Effector memory CD8-positive, alpha-beta T cell (primary cell): Measurements from ENCODE around the gene MAGEL2.

Experiments
- ATAC-seq: fragments of 150-1000 bp; cut with Tn5 transposase; replicated peaks from 2 replicates; pipeline ENCODE4 v1.10.0; 2021; ENCODE audit warnings: mild to moderate bottlenecking, moderate library complexity
- DNase-seq, 3 experiments: peaks; one replicate each; pipeline ENCODE4 v3.0.0; 2021
- H3K27ac Mint-ChIP-seq, 2 donors: one replicate each; pipeline ENCODE4 v1.8.0; 2022; ENCODE audit warnings: mild to moderate bottlenecking in 2 of 2, mixed read lengths in 2 of 2, moderate library complexity in 2 of 2
- H3K27me3 Mint-ChIP-seq, 2 donors: one replicate each; pipeline ENCODE4 v1.8.0; 2022; ENCODE audit warnings: mixed read lengths in 2 of 2
- H3K36me3 Mint-ChIP-seq: one replicate; pipeline ENCODE4 v1.8.0; 2022; ENCODE audit warnings: mild to moderate bottlenecking, moderate library complexity, mixed read lengths; ENCODE audit not compliant: insufficient read depth
- H3K4me1 Mint-ChIP-seq, 2 donors: one replicate each; pipeline ENCODE4 v1.8.0; 2022; ENCODE audit warnings: low read depth in 2 of 2, mixed read lengths in 2 of 2
- H3K4me3 Mint-ChIP-seq, 2 donors: one replicate each; pipeline ENCODE4 v1.8.0; 2022; ENCODE audit warnings: mild to moderate bottlenecking in 2 of 2, mixed read lengths in 2 of 2, moderate library complexity in 2 of 2
- H3K9me3 Mint-ChIP-seq, 2 donors: one replicate each; pipeline ENCODE4 v1.8.0; 2022; ENCODE audit warnings: mixed read lengths in 2 of 2
- total RNA-seq, 9 experiments: gene quantifications; one replicate each; lab custom pipeline; 2026; lab: John Stamatoyannopoulos, UW

Gene MAGEL2
- 0 to 0.06 (median 0) reads per million in 9 experiments for total RNA-seq

DNA sequence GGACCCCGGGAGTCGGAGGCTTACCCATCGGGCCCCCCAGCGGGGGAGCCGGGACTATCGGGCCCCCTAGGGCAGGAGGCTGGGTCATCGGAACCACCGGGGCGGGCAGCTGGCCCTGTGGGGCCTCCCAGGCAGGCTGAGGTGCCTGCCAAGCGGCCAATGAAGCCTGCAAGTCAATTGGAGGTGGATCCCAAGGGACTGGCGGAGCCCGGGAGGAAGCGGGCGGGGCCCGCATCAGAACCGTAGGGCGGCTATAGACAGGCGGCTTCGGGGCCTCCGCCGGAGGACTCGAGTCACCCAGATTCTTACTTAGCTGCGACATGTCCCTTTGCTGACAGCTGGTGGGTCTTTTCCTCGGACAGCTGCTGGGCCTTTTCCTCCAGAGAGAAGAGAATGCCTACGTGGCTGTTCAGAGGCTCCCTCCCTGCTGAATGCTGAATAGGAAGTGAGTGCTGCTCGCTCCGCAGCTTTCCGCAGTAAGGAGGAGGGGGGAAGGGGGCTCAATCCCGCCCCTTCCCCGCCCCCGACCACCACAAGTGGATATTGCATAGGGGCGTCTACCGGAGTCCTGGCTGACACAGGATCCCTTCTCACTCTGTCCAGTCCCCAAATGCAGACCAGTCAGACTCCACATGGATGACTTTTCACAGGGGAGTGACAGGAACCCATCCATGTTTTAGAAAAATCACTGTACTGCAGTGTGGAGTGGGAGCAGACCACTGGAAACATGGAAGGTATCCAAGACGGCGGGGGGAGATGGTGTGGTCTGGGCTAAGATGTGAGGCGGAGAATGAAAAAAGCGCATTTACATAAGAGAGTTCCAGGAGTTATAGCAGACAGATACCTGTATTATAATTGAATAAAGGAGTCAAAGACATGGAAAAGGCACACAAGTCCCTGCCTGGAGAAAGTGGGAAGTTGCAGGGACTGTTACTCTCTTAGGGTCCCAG is at the start of gene MAGEL2:
TSS of gene MAGEL2 (minus strand) at position 447 of the 950 bp plus-strand sequence. CDS start at position 322, 125 bp downstream.
- Mint-ChIP-seq H3K27ac (no peak within 1 kb of the TSS), H3K4me3 (no peak within 1 kb of the TSS), H3K27me3 (peaks cover 0 to 12% of the 10 kb centered on the region in 2 donors), H3K9me3 (no peaks in the 10 kb centered on the region), H3K36me3 (no peaks in the 10 kb centered on the region), H3K4me1 (no peaks in the 10 kb centered on the region)
- DNase-seq (no peak), ATAC-seq (no peak)

DNA sequence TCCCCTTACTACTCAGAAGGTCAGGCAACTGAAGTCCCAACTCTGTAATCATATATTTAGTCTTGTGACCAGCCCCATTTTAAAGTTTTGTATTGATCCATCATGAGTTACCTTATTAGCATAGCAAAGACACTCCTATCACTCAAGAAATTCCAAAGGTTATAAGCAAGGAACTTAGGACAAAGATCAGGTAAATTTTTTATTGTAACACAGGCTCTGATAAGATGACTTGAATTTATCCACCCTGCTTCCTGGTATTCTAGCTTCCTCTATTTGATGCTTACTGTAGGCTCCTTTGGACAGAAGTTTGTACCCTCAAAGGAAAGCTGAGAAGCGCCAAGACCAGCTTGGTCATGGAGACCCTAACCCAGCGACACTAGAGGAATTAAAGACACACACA is 47.6 kb upstream of the MAGEL2 start:
- ATAC-seq, result no peak

DNA sequence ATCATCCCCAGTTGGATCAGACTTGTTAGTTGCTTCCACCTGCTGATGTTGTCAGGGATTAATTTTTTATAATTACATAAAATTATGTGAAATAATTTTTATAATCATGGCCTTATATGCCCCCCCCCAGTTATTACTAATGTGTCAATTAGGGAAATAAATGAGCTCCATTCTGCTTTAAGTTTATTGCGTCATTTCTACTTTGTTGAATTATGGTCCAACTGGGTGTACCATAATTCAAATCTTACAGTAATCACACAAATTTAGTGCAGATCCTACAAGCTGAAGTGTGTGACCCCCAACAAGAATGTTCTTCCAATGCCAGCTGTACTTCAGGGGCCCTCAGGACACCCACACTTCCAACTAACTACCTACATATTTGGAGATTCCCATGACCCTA is 46.9 kb upstream of the MAGEL2 start:
- Mint-ChIP-seq H3K4me1 (no peaks in the 10 kb centered on the region), H3K27me3 (no peaks in the 10 kb centered on the region), H3K27ac (no peak overlapping the region), H3K36me3 (no peaks in the 10 kb centered on the region), H3K4me3 (no peak overlapping the region), H3K9me3 (peaks cover 8 to 10% of the 10 kb centered on the region in 2 donors)
- DNase-seq, result no peak
- ATAC-seq, result no peak

More for the DNA sequence above, 47.6 kb upstream of the MAGEL2 start:
- no peaks in the 10 kb centered on the region for H3K4me1 Mint-ChIP-seq
- H3K27me3 Mint-ChIP-seq, result no peaks in the 10 kb centered on the region
- no peak overlapping the region for H3K27ac Mint-ChIP-seq
- H3K36me3 Mint-ChIP-seq, result no peaks in the 10 kb centered on the region
- peaks cover 8 to 10% of the 10 kb centered on the region in 2 donors for H3K9me3 Mint-ChIP-seq
- no peak overlapping the region for H3K4me3 Mint-ChIP-seq
- DNase-seq, result no peak

DNA sequence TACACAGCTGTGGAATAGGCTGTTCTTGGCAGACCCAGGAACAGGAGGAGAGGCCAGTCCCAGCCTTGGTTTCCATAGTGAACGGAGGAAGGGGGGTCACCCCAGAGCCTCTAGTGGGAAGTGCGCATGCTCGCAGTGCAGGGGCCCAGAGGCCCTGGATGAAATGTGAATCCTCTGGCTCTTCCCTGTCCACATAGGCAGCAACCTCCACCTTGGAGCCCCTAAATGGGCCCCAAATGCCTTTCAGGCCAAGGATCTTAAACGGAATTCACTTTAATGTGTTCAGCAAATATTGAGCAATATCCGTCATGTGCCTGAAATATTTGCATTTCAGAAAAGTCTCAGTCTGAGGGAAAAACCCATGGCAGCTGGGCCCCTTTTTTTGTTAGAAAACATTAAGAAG is 42.8 kb upstream of the MAGEL2 start:
- H3K36me3 Mint-ChIP-seq, result no peaks in the 10 kb centered on the region
- peaks cover 7 to 10% of the 10 kb centered on the region in 2 donors for H3K9me3 Mint-ChIP-seq
- no peak for ATAC-seq
- H3K27ac Mint-ChIP-seq, result no peak overlapping the region
- H3K4me3 Mint-ChIP-seq, result no peak overlapping the region
- H3K27me3 Mint-ChIP-seq, result no peaks in the 10 kb centered on the region
- no peak for DNase-seq
- no peaks in the 10 kb centered on the region for H3K4me1 Mint-ChIP-seq

DNA sequence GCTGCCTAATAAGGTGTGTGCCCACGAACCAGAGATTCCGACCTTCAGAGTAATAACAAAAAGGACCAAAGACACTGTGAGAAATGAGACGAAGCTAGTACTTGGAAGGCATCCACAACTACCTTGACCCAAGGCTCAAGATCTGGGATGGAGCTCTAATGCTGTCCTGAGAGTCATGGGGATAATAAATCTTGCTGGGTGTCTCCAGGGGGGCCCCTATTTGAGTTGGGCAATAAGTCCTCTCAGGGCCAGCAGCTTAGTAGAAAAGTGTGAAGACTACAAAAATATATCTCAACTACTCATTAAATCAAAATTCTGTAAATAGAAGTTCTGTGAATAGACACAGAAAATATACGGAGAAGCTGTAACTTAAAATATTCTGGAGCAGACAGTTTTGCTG is 42.3 kb upstream of the MAGEL2 start:
- Mint-ChIP-seq H3K4me1 (no peaks in the 10 kb centered on the region), H3K4me3 (no peak overlapping the region), H3K36me3 (no peaks in the 10 kb centered on the region), H3K9me3 (peaks cover 6 to 10% of the 10 kb centered on the region in 2 donors), H3K27ac (no peak overlapping the region), H3K27me3 (no peaks in the 10 kb centered on the region)
- no peak for DNase-seq
- ATAC-seq, result no peak

DNA sequence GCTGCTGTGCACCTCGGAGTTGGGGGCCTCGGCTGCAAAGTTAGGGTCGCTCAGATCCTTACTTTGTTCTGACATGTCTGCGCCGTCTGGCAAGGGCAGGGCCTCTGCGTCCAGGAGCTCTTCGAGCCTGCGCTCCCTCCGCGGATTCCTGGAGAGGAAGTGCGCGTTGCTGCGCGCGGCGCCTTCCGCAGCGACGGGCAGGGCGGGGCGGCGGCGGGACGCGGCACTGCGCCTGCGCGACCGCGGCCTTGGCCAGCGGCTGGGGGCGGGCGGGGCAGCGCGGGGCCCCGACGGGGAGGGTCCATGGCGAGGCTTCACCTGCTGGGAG is 39.4 kb upstream of the MAGEL2 start, which contains the start of gene NDN:
TSS of gene NDN (minus strand) at position 163 of the 328 bp plus-strand sequence. CDS start at position 75, 88 bp downstream.
- H3K36me3 Mint-ChIP-seq, result no peaks in the 10 kb centered on the region
- no peaks in the 10 kb centered on the region for H3K4me1 Mint-ChIP-seq
- H3K4me3 Mint-ChIP-seq, result no peak within 1 kb of the TSS
- no peak within 1 kb of the TSS for H3K27ac Mint-ChIP-seq
- H3K27me3 Mint-ChIP-seq, result no peaks in the 10 kb centered on the region
- peaks cover 2 to 10% of the 10 kb centered on the region in 2 donors for H3K9me3 Mint-ChIP-seq
- DNase-seq (no peak), ATAC-seq (no peak)

DNA sequence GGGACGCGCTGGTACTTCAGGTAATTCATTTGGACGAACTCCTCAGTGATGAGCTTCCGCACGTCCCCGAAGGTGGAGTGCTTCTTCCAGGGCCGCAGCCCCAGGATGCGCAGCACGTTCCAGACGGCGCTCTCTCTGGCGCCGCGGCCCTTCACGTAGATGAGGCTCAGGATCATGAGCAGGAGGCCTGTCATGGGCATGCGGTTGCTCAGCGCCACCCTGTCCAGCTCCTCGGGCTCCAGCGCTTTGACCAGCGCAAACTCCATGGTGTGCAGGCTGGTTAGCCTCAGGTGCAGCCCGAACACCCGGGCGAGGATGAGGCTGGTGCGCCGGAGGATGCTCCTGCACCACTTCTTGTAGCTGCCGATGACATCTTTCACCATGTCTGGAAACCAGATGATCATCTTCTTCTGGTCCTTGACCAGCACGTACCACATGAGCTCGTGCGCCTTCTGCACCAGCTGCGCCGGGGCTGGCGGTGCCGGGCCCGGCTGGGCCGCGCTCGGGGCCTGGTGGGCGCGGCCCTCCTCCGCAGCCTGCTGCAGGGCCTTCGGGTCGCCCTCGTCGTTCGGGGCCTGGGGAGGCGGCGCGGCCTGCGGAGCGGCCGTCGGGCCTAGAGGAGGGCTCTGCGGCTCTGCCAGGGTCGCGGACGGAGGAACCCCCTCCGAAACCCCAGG is 38.9 kb upstream of the MAGEL2 start:
- H3K27ac Mint-ChIP-seq, result no peak overlapping the region
- H3K9me3 Mint-ChIP-seq, result peaks cover 2 to 9% of the 10 kb centered on the region in 2 donors
- H3K36me3 Mint-ChIP-seq, result no peaks in the 10 kb centered on the region
- DNase-seq (no peak), ATAC-seq (no peak)
- H3K4me1 Mint-ChIP-seq, result no peaks in the 10 kb centered on the region
- no peaks in the 10 kb centered on the region for H3K27me3 Mint-ChIP-seq
- no peak overlapping the region for H3K4me3 Mint-ChIP-seq

DNA sequence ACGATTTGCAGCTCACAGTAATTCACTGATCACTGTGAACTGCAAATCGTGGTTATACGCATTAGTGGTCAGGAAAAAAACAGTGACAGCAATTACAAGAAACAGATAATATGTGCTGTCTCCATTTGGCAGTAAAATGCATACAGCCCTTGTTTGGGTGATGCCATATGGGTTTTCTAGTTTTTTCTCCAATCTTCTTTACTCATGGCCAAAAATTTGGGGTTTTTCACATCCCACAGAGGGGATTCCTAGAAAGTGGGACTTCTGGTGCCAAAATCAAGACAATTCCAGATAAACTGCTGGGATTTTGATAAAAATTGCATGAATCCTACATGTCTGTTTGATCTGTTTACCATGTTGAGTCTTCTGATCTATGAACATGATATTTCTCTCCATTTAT is 23.8 kb upstream of the MAGEL2 start:
- no peaks in the 10 kb centered on the region for H3K4me1 Mint-ChIP-seq
- H3K27ac Mint-ChIP-seq, result no peak overlapping the region
- DNase-seq (no peak), ATAC-seq (no peak)
- H3K36me3 Mint-ChIP-seq, result no peaks in the 10 kb centered on the region
- no peak overlapping the region for H3K4me3 Mint-ChIP-seq
- H3K9me3 Mint-ChIP-seq, result no peaks in the 10 kb centered on the region
- H3K27me3 Mint-ChIP-seq, result no peaks in the 10 kb centered on the region

DNA sequence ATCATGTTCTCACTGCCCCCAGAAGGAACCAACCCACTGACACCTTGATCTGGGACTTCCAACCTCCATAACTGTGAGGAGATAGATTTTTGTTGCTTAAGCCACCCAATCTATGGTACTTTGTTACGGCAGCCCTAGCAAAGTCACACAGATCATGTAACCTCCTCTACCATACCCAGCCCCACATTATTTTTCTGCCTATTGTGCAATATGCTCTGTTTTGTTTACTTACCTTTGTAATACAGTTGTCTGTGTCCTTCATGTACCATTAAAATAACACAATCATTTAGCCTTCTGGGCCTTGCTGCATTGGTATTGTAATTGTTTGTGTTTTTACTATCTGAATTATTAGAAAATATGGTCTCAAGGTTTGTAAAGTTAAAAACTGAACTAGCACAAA is 23.3 kb upstream of the MAGEL2 start:
- H3K4me1 Mint-ChIP-seq, result no peaks in the 10 kb centered on the region
- no peaks in the 10 kb centered on the region for H3K36me3 Mint-ChIP-seq
- no peaks in the 10 kb centered on the region for H3K9me3 Mint-ChIP-seq
- DNase-seq, result no peak
- no peaks in the 10 kb centered on the region for H3K27me3 Mint-ChIP-seq
- no peak for ATAC-seq
- no peak overlapping the region for H3K4me3 Mint-ChIP-seq
- H3K27ac Mint-ChIP-seq, result no peak overlapping the region

DNA sequence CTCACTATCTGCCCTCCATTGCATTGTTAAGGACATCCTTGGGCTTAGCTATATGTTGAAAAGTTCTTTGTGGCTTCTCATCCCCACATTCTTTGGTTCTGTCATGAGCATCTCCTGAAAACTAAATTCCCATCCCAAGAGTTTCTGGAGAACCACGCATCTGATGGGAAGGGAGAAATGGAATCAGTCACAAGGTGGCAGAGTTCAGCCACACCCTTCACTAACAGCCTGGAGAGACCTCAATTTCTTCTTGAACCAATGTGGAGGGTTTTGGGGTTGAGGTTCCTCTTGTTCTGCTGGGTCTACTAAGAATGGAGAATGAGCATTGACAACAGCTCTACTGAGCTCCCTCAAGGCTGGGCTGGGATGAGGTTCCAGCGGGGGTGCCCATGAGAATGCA is 15.6 kb upstream of the MAGEL2 start:
- no peaks in the 10 kb centered on the region for H3K36me3 Mint-ChIP-seq
- no peaks in the 10 kb centered on the region for H3K4me1 Mint-ChIP-seq
- H3K9me3 Mint-ChIP-seq, result peaks cover 0 to 1% of the 10 kb centered on the region in 2 donors
- no peak for ATAC-seq
- H3K27me3 Mint-ChIP-seq, result no peaks in the 10 kb centered on the region
- H3K27ac Mint-ChIP-seq, result no peak overlapping the region
- no peak overlapping the region for H3K4me3 Mint-ChIP-seq
- no peak for DNase-seq

DNA sequence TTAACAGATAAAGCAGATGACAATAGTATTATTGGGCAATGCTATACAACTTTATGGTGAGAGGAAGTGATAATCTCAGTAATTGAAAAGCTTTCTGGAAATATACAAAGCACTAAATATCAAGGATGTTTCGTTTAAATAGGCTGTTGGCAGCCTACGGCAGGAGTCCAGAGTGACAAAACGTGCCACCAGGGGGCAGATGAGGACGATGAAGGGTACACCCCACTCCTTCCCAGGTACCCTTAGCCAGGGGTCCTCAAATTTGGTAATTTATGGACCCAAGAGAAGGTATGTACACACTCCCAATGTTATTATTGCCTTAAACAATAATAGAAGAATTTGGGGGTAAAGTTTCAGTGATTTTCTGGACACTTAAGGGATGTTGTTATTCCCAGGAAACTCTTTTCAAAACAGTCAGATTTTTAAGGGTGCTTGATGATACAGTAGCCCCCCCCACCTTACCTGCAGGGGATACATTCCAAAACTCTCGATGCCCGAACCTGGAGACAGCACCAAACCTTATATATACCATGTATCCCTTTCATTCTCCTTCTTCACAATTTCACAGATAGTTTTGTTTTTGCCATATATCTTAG is 1.4 kb upstream of the MAGEL2 start:
- Mint-ChIP-seq H3K4me1 (no peaks in the 10 kb centered on the region), H3K27me3 (peaks cover 0 to 6% of the 10 kb centered on the region in 2 donors), H3K27ac (no peak overlapping the region), H3K36me3 (no peaks in the 10 kb centered on the region), H3K9me3 (no peaks in the 10 kb centered on the region), H3K4me3 (no peak overlapping the region)
- ATAC-seq (no peak), DNase-seq (no peak)

DNA sequence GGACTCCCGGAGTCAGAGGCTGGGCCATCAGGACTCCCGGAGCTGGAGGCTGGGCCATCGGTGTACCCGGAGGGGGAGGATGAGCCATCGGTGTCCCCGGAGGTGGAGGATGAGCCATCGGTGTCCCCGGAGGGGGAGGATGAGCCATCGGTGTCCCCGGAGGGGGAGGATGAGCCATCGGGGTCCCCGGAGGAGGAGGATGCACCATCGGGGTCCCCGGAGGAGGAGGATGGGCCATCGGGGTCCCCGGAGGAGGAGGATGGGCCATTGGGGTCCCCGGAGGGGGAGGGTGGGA is 719 bp downstream of the MAGEL2 start:
- Mint-ChIP-seq H3K4me3 (no peak overlapping the region), H3K9me3 (no peaks in the 10 kb centered on the region), H3K27ac (no peak overlapping the region), H3K4me1 (no peaks in the 10 kb centered on the region), H3K36me3 (no peaks in the 10 kb centered on the region), H3K27me3 (peaks cover 0 to 12% of the 10 kb centered on the region in 2 donors)
- ATAC-seq (no peak), DNase-seq (no peak)

DNA sequence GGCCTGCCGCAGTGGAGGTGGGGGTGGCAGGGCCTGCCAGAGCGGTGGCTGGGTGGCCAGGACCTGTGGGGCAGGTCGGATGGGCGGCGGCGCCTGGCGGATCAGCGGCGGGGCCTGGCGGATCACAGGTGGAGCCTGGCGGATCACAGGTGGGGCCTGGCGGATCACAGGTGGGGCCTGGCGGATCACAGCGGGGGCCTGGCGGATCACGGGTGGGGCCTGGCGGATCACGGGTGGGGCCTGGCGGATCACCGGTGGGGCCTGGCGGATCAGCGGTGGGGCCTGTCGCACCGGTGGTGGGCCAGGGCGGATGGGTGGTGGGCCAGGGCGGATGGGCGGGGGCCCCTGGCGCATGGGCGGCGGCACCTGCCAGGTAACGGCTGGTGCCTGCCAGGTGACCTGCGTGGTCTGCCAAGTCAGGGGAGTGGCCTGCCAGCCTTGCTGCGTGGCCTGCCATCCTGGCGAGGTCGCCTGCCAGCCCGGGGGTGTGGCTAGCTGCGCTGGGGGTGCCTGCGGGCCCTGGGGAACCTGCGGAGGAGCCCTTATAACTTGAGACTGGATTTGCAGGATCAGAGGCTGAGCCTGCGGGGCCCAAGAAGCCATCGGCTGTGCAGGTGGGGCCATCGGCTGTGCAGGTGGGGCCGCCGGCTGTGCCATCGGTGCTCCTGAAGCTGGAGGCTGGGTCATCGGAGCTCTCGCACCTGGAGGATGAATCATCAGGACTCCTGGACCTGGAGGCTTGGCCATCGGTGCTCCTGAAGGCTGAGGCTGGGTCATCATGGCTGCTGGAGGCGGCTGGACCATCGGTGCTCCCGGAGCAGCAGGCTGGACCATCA is 1.3 kb downstream of the MAGEL2 start:
- H3K36me3 Mint-ChIP-seq, result no peaks in the 10 kb centered on the region
- H3K27me3 Mint-ChIP-seq, result peaks cover 0 to 12% of the 10 kb centered on the region in 2 donors
- DNase-seq (no peak), ATAC-seq (no peak)
- H3K4me3 Mint-ChIP-seq, result no peak overlapping the region
- H3K4me1 Mint-ChIP-seq, result no peaks in the 10 kb centered on the region
- no peaks in the 10 kb centered on the region for H3K9me3 Mint-ChIP-seq
- H3K27ac Mint-ChIP-seq, result no peak overlapping the region
